ENCODE results near the gene REG3A. TPM values are rescaled to one million over a fixed set of nuclear protein-coding genes. Genes with fewer than 3 reads are reported as not detected.

REG3A gene
- total and polyA plus RNA-seq, 10 of the 15 experiments (the other 5 are each of a cell fraction or from before 2014, with no cell fraction given), result 0.62 TPM; not detected in 9

GRCh38 chr2:79159030-79159429 is 523 bp downstream of the REG3A start:
- H3K9me3 ChIP-seq (replicated peaks; ENCODE audit: control insufficient read depth, insufficient read depth, low read length), result no peaks in the 10 kb centered on the region
- no peak for ATAC-seq
- intact Hi-C loops (cut with micrococcal nuclease; ENCODE audit: unreplicated experiment) (no loop called here), in situ Hi-C loops (cut with MboI) (no loop called here)
- 0% methylated on average over 2 of the region's 2 CpGs for WGBS (ENCODE audit: insufficient coverage, insufficient replicate concordance, low lambda C conversion rate, missing lambda C conversion rate)
- no peaks in the 10 kb centered on the region for H3K4me1 ChIP-seq (ENCODE audit: control insufficient read depth, insufficient read depth, low read length)
- H3K27ac ChIP-seq (ENCODE audit: control insufficient read depth, insufficient read depth), result no peak overlapping the region
- RAD21 ChIA-PET (ENCODE audit: unreplicated experiment), result no interaction called here
- no peak for FAIRE-seq
- CTCF ChIA-PET, result no interaction called here
- no peak overlapping the region for H3K4me3 ChIP-seq
- DNase-seq (ENCODE audit: low read depth, low spot score), result no peak
- no peaks in the 10 kb centered on the region; a peak in 1 of 4 replicates for H3K27me3 ChIP-seq (replicated peaks in 1 of 2; ENCODE audit: control insufficient read depth in 2 of 2, insufficient read depth in 2 of 2, low read length in 1 of 2)
- H2AFZ ChIP-seq (ENCODE audit: control insufficient read depth, low read depth, low read length), result no peak overlapping the region
- H4K20me1 ChIP-seq (ENCODE audit: control insufficient read depth, insufficient read depth), result no peaks in the 10 kb centered on the region
- SMC1A ChIA-PET (ENCODE audit: uncharacterized antibody, unreplicated experiment), result no interaction called here
- POLR2A ChIA-PET, result no interaction called here
- H3K36me3 ChIP-seq (ENCODE audit: control insufficient read depth in 2 of 2, insufficient read depth in 2 of 2, low read length in 1 of 2), result no peaks in the 10 kb centered on the region
- H3K79me2 ChIP-seq (ENCODE audit: control insufficient read depth, insufficient read depth, low read length), result no peaks in the 10 kb centered on the region
- TF ChIP-seq CREM (IDR thresholded peaks at IDR 0.05; ENCODE audit: low read depth), result no peak
- TF ChIP-seq CTCF (IDR thresholded peaks at IDR 0.05 in 2 of 3, conservative IDR thresholded peaks at IDR 0.05 in 1 of 3; ENCODE audit: control insufficient read depth in 2 of 3, extremely low read depth in 1 of 3, insufficient read depth in 1 of 3, low read depth in 3 of 3, low read length in 3 of 3), result no peak
- no peak for TF ChIP-seq TCF3 (IDR thresholded peaks at IDR 0.05; ENCODE audit: borderline replicate concordance, insufficient read depth, low read depth, low read length)
- no peak for TF ChIP-seq ETV6 (conservative IDR thresholded peaks at IDR 0.05 in 1 of 2, IDR thresholded peaks at IDR 0.05 in 1 of 2; ENCODE audit: borderline replicate concordance in 1 of 2, low read depth in 1 of 2)
- no peak for TF ChIP-seq ZNF592 (IDR thresholded peaks at IDR 0.05)
- TF ChIP-seq RAD51 (IDR thresholded peaks at IDR 0.05), result no peak
- TF ChIP-seq JUND (IDR thresholded peaks at IDR 0.05; ENCODE audit: low read depth, low read length), result no peak
- TF ChIP-seq NFIC (IDR thresholded peaks at IDR 0.05; ENCODE audit: low read depth, low read length), result no peak
- TF ChIP-seq POLR2A (IDR thresholded peaks at IDR 0.05; ENCODE audit: low read depth, low read length), result no peak
- no peak for TF ChIP-seq NKRF (conservative IDR thresholded peaks at IDR 0.05)
- no peak for TF ChIP-seq ZNF207 (IDR thresholded peaks at IDR 0.05; ENCODE audit: borderline replicate concordance)
- TF ChIP-seq ELK1 (IDR thresholded peaks at IDR 0.05; ENCODE audit: low read depth, low read length), result no peak
- TF ChIP-seq RUNX3 (IDR thresholded peaks at IDR 0.05; ENCODE audit: low read length), result no peak
- TF ChIP-seq YY1 (IDR thresholded peaks at IDR 0.05; ENCODE audit: low read depth, low read length), result no peak
- no peak overlapping the region for H3K9ac ChIP-seq (ENCODE audit: control insufficient read depth, insufficient read depth, low read length)
- H3K4me2 ChIP-seq (ENCODE audit: control insufficient read depth, insufficient read depth), result no peak overlapping the region
- BruUV-seq (replicated peaks), result no TSS peak
